Epithelial cell of esophagus (primary cell): ENCODE measurements around the gene HIPK2.

Experiments
- DNase-seq: peaks from one replicate; pipeline ENCODE4 v3.0.0; 2010; ENCODE audit warnings: low read depth
- H3K4me3 ChIP-seq: 2 replicates; pipeline ENCODE4 v1.5.1; 2011; ENCODE audit warnings: mild to moderate bottlenecking, low read length, control low read depth
- TF ChIP-seq, protein P1 (sequence below): IDR thresholded peaks from 2 replicates; pipeline ENCODE4 v1.5.1; 2011; ENCODE audit warnings: low read depth, mild to moderate bottlenecking, low read length, control low read depth, inconsistent platforms; ENCODE audit not compliant: insufficient read depth; ENCODE audit errors: missing control alignments

HIPK2 gene

DNA sequence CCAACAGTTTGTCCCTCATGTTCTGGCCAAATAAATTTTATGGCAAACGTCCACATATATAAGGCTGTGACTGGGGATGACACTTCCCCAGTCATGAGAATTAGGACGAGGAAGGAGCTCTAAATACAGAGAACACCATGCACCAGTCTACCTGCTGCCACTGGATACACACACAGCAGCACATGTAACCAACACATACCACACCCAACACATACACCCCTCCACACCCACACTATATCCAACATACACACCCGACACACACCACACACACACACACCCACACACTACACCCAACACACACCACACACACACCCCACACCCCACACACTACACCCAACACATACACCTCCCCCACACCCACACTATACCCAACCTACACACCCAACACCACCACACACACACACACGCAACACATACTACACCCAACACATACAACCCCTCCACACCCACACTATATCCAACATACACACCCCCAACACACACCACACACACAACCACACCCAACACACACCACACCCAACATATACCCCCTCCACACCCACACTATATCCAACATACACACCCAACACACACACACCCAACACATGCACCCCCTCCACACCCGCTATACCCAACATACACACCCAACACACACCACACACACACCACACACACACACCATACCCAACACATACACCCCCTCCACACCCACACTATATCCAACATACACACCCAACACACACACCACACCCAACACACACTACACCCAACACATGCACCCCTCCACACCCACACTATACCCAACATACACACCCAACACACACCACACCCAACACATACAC, 74.1 kb downstream of the HIPK2 start:
- H3K4me3 ChIP-seq = no peak overlapping the region
- DNase-seq = no peak
- TF ChIP-seq, protein P1, sequence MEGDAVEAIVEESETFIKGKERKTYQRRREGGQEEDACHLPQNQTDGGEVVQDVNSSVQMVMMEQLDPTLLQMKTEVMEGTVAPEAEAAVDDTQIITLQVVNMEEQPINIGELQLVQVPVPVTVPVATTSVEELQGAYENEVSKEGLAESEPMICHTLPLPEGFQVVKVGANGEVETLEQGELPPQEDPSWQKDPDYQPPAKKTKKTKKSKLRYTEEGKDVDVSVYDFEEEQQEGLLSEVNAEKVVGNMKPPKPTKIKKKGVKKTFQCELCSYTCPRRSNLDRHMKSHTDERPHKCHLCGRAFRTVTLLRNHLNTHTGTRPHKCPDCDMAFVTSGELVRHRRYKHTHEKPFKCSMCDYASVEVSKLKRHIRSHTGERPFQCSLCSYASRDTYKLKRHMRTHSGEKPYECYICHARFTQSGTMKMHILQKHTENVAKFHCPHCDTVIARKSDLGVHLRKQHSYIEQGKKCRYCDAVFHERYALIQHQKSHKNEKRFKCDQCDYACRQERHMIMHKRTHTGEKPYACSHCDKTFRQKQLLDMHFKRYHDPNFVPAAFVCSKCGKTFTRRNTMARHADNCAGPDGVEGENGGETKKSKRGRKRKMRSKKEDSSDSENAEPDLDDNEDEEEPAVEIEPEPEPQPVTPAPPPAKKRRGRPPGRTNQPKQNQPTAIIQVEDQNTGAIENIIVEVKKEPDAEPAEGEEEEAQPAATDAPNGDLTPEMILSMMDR = no peak

GRCh38 chr7:139702811-139703486, 74.8 kb downstream of the HIPK2 start:
- DNase-seq = no peak
- TF ChIP-seq, protein P1 = no peak
- H3K4me3 ChIP-seq = no peak overlapping the region

- no peak for DNase-seq
- H3K4me3 ChIP-seq = no peak overlapping the region
- TF ChIP-seq, protein P1 = no peak
Measured at GRCh38 chr7:139702313-139702731, 75.5 kb downstream of the HIPK2 start.

DNA sequence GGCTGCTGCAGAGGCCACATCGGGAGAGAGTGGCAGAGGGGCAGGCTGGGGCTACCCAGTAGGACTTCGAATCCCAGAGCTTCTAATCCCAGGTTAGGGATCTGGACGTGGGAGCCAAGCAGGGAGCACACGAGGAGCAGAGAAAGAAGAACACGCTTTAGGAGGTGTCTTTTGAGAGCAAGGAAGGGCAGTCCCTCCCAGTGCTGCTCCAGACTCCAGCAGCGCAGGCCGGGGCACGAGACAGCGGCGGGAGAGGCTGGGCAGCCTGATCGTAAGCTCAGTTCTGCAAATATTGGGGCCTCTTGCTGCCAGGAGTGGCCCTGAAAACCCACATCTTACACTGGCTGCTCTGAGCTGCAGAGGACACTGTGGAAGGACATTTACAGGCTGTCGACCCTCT, 75.9 kb downstream of the HIPK2 start:
- no peak for DNase-seq
- TF ChIP-seq, protein P1 = no peak
- no peak overlapping the region for H3K4me3 ChIP-seq

DNA sequence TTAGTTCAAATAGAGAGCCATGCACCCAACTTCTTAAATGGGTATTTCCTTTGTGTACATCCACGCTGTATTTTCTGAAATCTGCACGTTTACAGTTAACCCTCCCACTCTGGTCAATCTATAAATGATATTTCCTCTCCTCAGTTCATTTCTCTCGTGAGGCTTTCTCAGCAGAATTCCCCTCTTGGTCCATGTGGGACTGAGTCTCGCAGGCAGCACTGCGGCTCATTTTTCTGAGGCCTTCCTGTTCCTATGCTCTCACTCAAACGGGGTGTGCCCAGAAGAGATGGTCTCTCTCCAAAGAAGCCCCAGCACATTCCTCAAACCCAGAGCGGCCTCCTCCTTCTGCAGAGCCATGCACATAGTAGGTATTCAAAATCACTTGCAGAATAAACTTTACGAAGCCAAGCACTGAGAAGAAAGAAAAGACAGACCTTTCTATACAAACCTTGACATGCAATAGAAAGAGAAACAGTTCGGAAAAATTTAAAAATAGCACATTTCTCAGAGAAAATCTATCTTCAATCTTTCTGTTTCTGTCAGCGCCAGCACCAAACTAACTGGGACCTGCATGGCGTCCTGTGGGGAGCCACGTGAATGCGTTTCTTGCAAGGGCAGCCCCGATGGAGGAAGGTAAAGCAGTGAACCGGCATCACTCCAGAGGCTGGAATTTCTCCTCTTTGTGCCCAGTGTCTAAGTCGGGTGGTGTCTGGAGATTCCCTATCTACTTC, 77.1 kb downstream of the HIPK2 start:
- TF ChIP-seq, protein P1 = no peak
- no peak overlapping the region for H3K4me3 ChIP-seq
- DNase-seq = no peak

- DNase-seq = no peak
- no peak overlapping the region for H3K4me3 ChIP-seq
- TF ChIP-seq, protein P1 = no peak
Measured at GRCh38 chr7:139699640-139700504, 77.9 kb downstream of the HIPK2 start.
